Activated naive CD8-positive, alpha-beta T cell treated with anti-CD3 and anti-CD28 coated beads, Interleukin-2, amount 50 U/mL, for 16 hours (primary cell): ENCODE data around the gene PARD3B.
"Not testable (repeated sequence)": the region's sequence is repeated elsewhere in the genome, so short reads cannot be mapped to it uniquely, and the experiment has no call there.

ENCODE experiments used
- DNase-seq: peaks from one replicate; pipeline ENCODE4 v3.0.0-alpha.2; 2020; ENCODE audit warnings: low read depth, low spot score

Gene PARD3B

GRCh38 chr2:204542982-204543608, 2.2 kb upstream of the PARD3B start:
- DNase-seq: no peak

DNA sequence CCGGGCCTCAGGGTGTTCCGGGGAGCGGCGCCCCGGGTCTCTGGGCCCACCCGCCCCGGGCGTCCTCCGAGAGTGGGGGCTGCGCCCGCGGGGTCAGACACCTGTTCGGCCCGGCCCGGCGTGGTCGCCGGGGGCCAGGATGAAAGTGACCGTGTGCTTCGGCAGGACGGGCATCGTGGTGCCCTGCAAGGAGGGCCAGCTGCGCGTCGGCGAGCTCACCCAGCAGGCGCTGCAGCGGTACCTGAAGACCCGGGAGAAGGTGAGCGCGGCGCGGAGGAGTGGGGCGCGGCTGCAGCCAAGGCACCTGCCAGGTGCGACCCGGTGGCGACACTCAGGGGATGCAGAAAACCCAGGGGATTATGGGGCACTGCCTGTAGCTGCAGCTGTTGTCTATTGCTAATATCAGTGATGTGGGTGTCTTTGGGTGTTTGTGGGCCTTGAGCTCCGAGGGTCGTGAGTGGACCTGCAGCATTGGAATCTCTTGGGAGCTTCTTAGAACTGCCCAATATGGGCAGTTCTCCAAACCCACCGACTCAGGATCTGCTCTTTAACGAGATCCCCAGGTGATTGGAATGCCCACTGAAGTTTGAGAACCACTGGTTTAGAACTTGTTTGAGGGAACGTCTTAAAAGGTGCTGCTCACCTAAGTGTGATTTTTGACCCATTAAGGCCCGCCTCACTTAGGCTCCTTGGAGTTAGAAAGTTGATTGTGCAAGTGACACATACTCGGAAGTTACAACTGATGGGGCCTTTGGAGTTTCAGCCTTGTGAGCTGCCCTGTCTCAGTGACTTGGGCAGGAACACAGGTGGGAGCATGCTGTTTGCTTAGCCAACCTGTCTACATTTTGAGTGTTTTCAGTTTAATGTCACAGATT, 823 bp downstream of the PARD3B start:
- DNase-seq: no peak

DNA sequence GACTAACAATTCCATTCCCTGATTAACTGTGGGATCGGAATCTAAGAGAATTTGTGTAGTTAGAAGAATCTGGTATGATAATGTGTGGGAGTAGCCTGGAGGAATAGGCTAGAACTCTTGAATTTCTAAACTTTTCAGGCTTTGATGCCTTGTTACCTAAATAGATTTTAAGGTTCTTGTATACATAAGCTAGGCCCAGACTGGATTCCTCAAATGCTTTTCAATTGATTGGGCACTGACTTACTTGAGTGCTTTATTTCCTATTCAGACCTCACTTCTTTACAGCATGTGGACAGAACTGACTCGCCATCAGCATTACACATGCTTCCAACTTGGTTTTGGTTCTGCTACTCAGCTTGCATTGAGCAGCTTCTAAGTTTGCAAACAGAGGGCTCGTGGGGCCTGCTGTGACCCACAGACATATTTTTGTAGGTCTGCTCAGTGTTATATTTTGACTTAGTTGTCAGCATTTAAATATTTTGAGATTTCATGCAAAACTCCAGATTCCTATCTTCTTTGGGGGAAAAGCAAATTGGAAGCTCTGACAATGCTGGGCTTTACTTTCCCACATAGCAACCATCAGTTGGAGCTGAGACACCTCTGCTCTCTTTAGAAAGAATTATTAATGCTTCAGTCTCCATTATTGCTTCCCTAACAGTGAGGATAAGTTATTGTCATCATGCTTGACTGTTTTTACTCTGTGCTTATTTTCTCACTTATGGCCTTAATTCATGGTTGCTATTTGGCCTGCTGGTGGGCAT, 5.7 kb downstream of the PARD3B start:
- no peak for DNase-seq

GRCh38 chr2:204551512-204551863, 6.2 kb downstream of the PARD3B start:
- DNase-seq: no peak

- no peak for DNase-seq
Observed at GRCh38 chr2:204557604-204558003, 12.3 kb downstream of the PARD3B start.

- DNase-seq: not testable (repeated sequence)
Observed at GRCh38 chr2:204559358-204559757, 14.1 kb downstream of the PARD3B start.

- DNase-seq: no peak
Observed at GRCh38 chr2:204560902-204561301, 15.6 kb downstream of the PARD3B start.

DNA sequence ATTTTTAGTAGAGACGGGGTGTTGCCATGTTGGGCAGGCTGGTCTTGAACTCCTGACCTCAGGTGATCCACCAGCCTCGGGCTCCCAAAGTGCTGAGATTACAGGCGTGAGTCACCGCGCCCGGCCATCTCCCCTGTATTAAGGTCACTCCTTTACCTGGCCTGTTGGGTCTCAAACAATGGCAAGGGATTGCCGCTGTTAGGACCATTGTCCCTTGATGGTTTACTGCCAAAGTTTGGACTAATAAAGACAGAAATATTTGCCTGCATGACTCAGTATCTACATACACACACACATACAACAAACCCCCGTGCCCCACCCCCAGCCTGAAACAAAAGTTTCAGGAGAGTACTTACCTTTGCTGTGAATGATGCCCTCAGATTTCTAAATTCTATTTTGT, 16.5 kb downstream of the PARD3B start:
- no peak for DNase-seq

DNA sequence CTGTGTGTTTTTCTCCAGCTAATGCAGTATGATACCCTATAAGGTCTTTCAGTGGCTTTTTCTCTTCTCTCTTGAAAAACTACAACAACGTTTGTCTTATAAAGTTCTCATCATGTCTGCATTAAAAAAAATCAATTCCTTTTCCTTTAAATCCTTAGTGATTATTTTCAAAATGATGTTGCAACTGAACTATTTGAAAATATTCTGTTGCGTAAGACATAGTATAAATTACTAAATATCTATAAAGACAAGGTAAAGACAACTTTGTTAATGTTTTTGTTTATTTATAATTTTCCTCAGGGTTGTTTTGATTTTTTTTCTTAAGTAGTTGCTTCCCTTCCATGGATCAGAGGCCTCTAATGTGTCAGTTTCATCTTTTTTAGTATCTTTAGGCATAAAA, 21.2 kb downstream of the PARD3B start:
- no peak for DNase-seq

- DNase-seq: no peak
Observed at GRCh38 chr2:204570421-204570820, 25.1 kb downstream of the PARD3B start.

DNA sequence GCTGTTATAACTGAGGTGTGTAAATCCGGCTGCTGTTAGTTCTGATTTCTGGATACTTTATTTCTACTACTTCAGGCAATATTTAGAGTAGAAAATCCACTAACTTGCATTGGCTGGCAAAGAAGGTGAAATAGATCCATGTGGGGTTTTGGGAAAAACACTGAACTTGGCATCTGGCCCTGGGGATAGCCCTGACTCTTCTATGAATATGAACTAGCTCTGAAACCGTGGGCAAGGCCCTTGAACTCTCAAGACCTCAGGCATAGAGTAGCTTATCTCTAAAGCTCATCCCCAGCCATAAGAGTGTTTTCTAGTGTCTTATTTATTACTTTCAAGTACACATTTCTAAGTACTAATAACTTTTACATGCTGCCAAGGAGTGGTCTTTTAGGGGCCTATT, 25.8 kb downstream of the PARD3B start:
- DNase-seq: no peak

GRCh38 chr2:204571911-204572310, 26.6 kb downstream of the PARD3B start:
- no peak for DNase-seq

DNA sequence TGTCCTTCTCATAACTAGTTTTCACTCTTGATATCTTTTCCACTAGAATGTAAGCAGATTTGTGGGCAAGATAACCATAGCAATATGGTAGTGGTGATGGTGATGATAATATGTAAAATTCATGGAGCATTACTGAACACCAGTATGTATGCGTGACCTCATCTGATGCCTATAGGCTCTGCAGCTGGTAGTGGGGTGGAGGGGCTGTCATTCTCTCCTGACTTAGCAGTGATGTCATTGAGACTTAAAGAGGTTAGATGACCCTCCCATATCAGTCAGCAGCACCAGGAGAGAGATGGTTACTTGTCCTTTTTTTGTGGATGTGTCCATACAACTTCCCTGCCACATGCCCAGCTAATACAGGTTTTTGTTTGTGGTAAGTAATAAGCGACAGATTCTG, 27.9 kb downstream of the PARD3B start:
- DNase-seq: no peak

GRCh38 chr2:204574486-204574885, 29.2 kb downstream of the PARD3B start:
- no peak for DNase-seq

DNA sequence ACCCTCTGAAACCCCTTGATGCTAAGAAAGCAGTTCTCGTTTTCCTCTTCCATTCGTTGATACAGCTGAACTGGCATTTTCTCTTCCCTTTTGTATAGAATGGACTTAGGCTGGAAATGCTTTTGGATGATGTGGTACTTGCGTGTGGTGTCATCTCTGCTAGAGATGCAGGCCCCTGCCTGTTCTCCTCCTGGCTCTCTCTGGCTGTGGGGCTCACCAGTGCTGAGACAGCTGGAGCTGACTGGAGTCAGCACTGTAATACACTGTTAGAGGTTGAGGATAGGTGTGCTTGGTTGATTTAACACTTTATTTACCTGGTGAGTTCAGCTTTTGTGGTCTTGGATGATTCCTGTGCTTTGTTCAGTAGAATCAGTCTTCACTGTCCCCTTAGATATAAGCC, 30.2 kb downstream of the PARD3B start:
- no peak for DNase-seq

- DNase-seq: no peak
Observed at GRCh38 chr2:204576362-204576979, 31.2 kb downstream of the PARD3B start.

- no peak for DNase-seq
Observed at GRCh38 chr2:204578928-204579598, 33.8 kb downstream of the PARD3B start.

DNA sequence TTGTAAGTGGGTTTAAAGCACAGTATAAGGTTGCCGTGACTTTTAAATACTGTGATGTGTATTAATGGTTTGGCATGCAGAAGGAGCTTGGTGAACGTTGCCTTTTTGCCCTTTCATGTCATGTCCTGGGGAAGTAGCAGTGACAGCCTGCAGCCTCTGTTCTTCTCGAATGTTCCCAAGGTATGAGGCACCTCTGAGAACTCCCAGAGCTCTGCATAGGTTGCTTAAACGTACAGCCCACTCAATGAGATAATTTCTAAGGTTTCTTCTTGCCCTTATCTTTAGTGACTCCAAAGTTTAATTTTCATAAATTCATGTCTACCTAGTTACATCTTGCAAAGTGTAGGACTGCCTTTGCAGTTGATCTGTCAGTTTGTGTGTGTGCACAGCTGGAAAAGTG, 36.7 kb downstream of the PARD3B start:
- DNase-seq: no peak

DNA sequence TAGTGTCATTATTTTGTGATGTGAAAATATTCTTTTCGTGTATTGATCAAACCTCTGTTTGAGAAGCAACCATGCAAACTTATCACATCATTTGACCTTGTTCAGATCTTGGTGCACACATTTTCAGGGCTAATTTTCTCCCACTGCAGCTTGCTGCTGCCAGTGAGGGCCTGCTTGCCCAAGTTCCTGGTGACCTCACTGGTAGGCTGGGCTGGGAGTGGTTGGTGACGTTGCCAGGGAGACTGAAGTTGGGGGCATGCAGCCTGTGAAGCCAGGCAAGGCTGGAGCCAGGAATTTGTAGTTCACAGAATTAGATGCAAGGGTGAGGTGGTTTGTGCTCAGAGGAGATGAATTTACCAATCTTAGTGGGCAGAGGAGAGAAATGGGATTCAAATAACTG, 38.5 kb downstream of the PARD3B start:
- DNase-seq: no peak

GRCh38 chr2:204585930-204586329, 40.7 kb downstream of the PARD3B start:
- DNase-seq: no peak

- DNase-seq: no peak
Observed at GRCh38 chr2:204586444-204587180, 41.3 kb downstream of the PARD3B start.
